ENCODE measurements around the gene TANGO6.

TANGO6 gene

DNA sequence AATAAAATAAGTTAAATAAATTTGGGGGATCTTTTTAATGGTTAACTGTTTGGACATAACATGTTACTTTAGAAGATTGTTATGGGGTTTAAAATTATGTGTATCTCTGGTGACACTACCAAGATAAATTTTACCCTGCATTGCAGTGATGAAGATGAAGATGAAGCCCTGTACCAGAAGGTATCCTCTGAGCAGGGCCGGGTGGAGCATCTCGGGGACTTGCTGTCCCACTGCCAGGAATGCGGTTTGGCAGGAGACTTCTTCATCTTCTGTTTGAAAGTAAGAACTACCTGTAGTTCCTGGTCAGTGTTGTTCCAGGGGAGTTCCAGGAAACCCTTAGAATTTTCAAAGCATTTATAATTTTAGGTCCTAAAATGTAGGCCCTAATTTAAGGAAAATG lies 64.0 kb downstream of the TANGO6 start:
- H3K4me3 ChIP-seq (ENCODE audit: low read depth, low read length): no peak overlapping the region

DNA sequence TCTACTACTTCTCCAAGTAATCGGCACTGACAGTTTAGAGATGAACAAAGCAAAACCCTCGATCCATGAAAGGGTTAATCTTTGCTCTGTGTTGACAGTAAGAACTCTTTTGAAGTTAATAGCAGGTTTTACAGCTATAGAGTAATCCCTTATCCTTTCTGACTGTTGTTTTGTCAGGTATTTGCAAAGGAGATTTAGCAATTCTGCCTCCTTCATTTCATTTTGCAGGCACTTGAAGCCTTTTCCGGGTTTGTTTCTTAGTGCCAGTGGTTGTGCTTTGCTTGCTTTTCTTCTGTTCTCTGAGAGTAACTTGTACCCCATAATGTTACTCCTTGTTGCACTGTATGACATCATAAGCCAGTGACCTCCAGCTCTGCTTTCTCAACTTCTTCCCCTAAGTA lies 64.5 kb downstream of the TANGO6 start:
- no peak overlapping the region for H3K4me3 ChIP-seq (ENCODE audit: low read depth, low read length)

DNA sequence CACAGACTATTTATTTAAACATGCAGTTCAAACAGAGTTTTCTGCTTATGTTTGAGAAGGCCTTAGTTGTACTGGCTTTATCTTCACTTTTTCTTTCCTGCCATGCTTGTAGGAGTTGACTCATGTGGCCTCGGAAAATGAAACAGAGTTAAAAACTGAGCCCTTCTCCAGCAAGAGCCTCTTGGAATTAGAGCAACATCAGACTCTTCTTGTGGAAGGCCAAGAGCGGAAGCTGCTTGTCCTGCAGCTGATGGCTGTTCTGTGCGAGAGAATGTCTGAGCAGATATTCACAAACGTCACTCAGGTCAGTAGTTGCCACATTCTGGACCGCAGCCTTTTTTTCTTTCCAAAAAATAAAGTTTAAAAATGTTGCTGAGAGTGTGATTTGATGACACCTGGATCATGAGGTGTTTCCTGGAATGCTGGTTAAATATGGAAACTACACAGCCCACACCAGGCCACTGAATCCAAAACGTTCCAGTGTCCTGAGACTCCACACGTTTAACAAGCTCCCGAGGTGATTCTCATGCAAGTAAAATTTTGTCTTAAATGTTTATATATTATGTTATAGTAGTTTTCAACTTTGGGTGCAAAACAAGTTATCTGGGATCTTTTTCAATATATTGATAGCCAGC lies 65.9 kb downstream of the TANGO6 start:
- H3K4me3 ChIP-seq (ENCODE audit: low read depth, low read length): no peak overlapping the region

DNA sequence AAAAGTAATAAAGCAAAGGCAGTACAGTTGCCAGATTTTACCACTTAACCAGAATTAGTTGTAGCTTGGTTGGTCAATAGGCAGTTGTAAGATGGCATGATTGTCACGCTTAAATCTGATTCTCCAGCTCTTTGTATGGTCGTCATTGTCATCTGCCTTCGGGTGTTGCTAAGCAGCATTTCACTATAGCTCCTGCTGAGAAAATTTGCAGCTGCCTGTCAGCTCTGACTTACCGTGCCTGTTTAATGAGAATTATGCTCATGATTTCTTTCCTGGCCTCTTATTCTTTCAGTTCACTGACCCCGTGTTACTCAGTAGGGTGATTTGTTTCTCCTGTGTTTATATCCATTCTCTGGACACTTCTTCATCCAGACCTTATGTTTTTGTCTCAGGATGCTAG lies 66.7 kb downstream of the TANGO6 start:
- H3K4me3 ChIP-seq (ENCODE audit: low read depth, low read length): no peak overlapping the region

DNA sequence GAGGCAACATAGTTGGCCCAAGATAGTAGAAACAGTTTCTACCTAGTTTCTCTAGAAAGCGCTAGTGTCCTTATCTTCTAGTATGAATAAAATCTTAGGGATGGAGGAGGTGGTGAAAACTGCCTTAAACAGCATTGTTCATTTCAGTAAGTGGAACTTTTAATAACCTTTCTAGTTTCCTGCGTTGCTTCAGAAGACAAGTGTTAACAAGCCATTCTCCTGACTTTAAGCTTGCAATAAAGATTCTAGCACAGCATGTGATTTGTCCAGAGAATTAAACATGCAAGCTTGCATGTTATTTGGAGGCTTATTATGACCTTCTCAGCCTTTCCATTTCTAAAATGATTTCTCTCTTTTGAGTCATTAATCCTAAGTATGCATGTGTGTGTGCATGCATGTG lies 72.3 kb downstream of the TANGO6 start:
- H3K4me3 ChIP-seq (ENCODE audit: low read depth, low read length): no peak overlapping the region

DNA sequence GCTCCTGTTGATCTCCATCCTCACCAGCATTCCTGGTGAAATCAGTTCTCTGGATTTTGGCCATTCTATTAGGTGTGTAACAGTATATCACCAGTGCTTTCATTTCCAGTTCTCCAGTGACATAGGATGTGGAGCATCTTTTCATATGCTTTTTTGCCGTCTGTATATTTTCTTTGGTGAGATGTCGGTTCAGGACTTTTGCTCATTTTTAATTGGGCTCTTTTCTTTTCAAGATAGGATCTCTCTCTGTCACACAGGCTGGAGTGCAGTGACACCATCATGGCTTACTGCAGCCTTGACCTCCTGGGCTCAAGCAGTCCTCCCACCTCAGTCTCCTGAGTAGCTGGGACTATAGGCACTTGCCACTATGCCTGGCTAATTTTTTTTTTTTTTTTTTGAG lies 74.2 kb downstream of the TANGO6 start:
- no peak overlapping the region for H3K4me3 ChIP-seq (ENCODE audit: low read depth, low read length)

DNA sequence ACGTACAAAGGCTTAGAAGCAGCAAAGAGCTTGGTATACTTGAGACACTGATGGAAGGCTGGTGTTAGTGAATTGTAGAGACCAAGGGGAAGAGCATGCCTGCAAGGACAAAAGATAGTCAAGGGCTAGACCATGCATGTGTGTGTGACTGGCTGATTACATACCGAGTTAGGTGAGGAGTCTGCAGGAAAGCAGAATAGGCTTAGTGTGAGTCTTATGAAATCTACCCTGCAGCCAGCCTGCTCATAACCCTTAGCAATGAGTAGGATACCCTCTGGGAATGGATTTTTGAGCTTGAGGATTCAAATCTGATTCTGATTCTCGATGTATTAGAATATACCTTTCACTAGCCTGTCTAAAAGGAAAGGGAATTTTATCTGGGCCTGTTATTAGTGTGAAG lies 77.0 kb downstream of the TANGO6 start:
- H3K4me3 ChIP-seq (ENCODE audit: low read depth, low read length): no peak overlapping the region

DNA sequence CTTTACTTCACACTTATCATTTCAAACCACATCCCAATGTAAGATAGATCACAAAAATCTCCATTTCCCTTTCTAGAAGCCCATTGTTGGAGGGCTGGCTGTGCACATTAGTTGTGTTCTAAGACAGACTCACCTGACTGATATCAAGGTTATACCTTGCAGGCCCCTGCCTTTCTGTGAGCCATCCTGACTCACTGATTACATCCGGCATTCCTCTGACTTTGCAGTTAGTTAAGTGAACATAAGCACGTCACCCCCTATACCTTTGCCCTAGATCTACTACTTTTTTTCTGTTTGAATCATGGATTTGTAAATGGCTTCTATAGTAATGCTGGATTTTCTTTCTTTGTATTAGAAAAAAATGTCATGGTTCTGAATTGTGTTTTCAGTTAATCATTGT lies 78.3 kb downstream of the TANGO6 start:
- no peak overlapping the region for H3K4me3 ChIP-seq (ENCODE audit: low read depth, low read length)

DNA sequence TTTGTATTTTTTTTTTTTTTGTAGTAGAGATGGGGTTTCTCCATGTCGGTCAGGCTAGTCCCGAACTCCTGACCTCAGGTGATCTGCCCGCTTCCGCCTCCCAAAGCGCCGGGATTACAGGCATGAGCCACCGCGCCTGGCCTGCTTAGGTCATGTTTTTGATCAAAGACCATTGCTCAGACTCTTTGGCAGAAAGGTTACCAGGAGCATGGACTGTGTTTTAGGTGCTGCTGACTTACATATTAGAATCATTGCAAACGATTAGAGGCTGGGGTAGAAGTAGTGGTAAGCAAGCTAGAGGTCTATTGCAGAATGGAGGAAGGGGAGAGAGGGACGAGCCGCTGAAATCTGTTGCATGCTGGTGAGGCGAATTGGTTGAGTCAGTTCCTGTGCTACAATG lies 79.8 kb downstream of the TANGO6 start:
- H3K4me3 ChIP-seq (ENCODE audit: low read depth, low read length): no peak overlapping the region

DNA sequence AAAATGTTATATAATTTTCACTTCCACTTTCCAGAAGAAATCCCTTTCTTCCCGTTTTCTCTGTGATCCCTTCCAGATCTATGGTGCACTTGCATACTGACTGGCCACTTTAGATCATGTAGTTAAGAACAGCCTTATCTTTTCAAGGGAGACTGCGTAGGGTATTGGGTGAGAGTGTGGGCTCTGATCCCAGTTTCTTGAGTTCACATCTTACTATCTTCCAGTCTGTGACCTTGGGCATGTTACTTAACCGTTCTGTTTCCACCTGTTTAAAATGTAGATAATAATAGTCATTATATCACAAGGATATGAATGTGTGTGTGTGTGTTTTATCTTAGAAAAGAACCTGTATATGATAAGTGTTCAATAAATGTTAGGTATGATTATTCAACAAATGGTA lies 83.7 kb downstream of the TANGO6 start:
- no peak overlapping the region for H3K4me3 ChIP-seq (ENCODE audit: low read depth, low read length)

DNA sequence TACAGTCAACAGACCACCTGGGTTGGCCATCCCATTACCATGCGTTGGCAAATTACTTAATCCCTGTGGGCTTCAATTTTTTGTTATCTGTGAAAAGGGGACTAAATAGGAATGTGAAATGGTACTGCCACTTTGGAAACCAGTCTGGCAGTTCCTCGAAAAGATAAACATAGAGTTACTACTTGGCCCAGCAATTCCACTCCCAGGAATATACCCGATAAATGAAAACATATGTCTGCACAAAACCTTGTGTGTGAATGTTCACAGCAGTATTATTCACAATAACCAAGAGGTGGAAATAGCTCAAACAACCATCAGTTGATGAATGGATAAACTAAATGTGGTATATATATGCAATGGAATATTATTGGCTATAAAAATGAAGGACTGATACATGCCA lies 87.9 kb downstream of the TANGO6 start:
- H3K4me3 ChIP-seq (ENCODE audit: low read depth, low read length): no peak overlapping the region

DNA sequence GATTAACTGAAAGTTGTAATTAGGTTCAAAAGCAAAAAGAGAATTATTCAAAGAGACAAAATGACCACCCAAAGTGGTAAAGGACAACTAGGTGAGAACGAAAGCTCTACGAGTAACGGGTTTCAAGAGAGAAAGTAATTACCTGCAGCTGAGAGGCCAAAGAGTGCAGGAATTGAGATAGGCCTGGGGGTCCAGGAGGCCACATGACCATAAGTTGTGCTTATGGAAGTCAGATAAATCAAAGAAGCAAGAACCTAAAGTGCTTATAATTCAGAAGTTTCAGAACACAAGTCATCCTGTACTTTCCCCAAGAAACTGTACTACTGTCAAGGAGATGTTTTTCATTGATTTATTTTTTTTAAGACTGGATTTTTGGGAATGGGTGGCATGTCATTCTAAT lies 91.1 kb downstream of the TANGO6 start:
- no peak overlapping the region for H3K4me3 ChIP-seq (ENCODE audit: low read depth, low read length)

DNA sequence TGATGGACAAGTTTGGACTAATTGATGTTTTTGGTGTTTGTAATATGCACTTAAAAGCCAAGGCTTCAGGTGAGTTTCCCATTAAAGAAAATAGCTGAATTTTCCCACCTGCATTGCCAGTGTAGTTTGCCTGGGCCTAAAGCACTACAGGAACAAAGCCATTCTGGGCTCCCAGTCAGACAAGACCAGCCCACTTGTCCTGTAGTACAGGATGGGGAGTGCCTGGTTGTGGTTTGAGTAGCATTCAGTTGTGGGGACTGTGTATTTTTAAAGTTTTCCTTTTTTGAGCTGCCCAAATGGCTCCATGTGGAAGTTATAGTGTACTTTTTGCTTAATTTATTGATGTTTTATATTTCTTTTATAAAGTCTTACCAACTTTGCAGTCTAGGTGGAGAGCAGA lies 91.7 kb downstream of the TANGO6 start:
- no peak overlapping the region for H3K4me3 ChIP-seq (ENCODE audit: low read depth, low read length)

DNA sequence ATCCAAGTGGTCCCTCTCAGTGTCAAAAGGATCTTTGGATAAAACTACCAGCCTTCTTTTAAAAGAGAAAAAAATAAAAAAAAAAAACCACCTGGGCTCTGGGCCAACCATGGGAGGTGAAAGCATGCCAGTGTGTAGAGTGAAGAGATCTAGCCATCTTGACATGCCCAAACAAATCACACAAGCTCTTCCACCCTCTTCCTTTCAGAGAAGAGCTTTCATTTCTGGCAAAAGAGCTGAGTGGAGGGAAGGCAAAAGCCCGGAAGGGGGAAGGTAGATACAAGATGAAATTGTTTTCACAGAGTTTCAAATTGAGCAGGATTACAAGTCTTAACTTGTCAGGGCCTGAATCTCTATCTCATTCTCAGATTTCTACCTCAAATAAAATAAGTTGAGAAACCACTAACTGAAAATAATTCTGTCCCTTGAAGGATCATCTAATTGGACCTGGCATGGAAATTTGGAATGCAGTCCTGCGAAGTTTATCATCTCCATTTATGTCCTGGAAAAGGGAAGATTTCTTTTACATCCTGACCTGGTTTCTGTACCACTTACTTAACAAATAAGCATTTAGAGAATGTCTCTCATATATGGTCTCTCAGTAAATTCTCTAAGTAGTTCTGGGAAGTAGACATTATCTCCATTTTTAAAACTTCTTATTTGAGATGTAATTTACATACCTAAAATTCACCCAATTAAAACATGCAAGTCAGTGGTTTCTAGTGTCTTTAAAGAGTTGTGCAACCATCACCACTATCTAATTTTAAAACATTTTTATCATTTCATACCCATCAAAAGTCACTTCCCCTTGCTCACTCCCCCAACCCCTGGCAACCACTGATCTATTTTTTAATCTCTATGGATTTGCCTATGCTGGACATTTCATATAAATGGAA lies 93.7 kb downstream of the TANGO6 start:
- H3K4me3 ChIP-seq (ENCODE audit: low read depth, low read length): no peak overlapping the region

DNA sequence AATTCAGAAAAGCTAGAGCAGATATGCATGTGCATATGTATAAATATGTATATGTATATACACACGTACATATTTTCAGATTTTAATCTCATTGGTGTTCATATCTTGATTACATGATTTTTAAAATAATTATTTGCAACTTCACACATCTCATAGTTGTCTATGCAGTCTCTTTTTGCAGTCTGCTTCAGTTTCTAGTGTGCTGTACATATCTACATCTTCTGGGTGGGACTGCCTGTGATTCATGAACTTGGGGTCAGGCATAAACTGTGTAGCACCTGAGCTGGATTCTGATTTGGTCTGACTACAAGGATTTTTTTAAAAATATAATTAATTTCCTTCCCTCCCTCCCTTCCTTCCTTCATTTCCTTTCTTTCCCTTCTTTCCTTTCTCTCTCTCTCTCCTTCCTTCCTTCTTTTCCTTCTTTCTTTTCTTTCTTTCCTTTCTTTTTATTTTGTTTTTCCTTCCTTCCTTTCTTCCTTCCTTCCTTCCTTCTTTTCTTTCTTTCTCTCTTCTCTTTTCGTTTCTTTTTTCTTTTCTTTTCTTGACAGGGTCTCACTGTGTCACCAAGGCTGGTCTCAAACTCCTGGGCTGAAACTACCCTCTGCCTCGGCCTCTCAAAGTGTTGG lies 96.5 kb downstream of the TANGO6 start:
- no peak overlapping the region for H3K4me3 ChIP-seq (ENCODE audit: low read depth, low read length)

DNA sequence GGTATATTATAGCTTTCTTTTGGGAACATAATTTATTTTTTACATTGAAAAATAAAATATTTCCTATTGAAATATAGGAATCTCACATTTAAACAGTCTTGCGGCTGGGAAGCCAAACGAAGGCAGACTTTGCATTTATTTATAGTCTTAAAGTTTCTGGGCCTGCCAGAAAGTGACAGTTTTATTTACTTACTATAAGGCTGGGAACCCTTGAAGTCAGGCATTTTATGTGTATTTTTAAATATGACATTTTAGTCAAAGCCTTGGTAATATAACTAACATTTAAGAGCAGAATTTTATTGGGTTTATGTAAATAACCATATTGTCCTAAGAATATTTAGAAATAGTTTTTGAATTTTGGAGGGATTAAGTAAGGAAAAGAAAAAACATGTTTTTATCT lies 97.5 kb downstream of the TANGO6 start:
- H3K4me3 ChIP-seq (ENCODE audit: low read depth, low read length): no peak overlapping the region

DNA sequence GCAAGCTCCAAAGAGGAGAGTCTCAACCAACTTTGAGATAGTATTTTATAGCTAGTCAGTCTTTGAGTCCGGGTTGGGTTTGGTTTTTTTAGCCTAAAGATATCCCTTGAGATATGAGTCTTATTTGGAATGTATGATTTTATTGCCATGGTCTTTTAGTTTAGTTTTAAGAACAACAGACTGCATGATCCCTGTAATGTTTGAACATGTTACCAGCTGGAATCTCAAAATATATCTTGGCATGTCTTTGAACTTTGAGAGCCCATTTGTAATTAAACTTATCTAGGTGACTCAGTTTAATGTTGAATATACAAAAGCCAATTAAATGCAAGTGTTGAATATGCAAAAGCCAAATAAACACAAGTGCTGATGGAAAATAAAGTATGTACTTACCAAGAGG lies 100.6 kb downstream of the TANGO6 start:
- no peak overlapping the region for H3K4me3 ChIP-seq (ENCODE audit: low read depth, low read length)

DNA sequence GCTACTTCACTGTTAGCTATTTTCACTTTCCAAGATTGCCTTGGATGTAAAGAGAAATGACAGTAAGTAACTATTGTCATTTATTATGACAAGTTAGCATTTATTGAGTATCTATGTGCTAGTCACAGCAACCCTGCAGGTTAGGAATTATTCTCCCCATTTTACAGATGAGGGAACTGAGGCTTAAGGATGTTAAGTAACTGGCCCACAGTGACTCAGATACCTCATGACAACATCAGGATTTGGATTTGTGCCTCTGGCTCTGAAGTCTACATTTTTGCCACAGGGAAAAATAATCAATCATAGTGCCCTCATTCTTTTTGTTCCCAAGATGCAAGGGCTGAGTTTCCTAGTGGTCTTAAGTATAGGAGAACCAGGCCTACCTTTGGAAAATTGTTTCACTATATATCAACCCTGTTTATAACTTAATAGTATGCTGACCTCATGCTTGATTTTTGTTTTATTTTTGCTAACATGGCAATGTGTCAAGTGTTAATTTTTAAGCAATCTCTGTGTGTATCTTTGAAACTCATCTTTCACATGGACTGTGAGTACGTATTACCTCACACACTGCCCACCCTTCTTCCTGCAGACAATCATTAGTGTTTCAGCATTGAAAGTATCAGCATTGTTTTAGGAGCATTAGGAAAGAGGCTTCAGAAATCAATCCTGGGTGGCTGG lies 105.0 kb downstream of the TANGO6 start:
- no peak overlapping the region for H3K4me3 ChIP-seq (ENCODE audit: low read depth, low read length)

DNA sequence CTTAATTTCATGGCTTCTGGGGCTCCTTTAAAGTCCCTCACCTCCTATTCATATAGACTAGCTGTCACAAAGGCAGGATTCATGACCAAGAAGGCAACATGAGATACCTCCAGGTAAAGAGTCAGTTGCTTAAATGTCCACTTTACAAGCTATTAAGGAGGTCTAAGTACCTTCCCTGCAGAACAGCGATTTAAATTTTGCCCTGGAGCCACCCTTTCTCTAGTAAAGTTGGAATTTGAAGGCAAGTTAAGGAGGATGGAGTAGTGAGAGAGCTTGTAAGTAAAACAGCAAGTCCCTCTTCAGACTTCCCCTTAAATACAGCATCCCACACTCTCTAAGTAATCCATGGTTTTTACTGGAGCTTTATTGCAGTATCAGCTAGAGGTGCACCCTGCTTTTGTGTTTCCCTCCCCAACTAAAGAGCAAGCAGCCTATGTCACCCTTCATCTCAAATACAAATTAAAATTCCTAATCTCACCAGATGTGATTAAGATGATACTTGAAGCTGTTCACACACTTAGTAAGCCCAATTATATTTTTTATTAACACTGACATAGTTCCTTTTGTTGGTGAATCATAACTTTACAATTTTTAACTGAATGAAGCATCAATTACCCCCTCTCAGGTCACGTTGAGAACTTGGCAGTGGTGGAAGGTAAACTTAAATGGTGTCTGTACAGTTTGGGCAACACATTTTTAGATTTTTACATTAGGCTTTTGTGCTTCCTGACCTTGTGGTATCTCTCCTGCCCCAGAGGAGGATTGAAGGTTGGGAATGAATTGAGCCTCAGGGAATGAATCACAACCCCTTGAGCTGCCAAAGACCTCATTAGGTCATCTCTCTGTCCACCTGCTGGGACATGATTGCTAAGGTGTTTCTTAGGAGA lies 108.9 kb downstream of the TANGO6 start:
- H3K4me3 ChIP-seq (ENCODE audit: low read depth, low read length): no peak overlapping the region

DNA sequence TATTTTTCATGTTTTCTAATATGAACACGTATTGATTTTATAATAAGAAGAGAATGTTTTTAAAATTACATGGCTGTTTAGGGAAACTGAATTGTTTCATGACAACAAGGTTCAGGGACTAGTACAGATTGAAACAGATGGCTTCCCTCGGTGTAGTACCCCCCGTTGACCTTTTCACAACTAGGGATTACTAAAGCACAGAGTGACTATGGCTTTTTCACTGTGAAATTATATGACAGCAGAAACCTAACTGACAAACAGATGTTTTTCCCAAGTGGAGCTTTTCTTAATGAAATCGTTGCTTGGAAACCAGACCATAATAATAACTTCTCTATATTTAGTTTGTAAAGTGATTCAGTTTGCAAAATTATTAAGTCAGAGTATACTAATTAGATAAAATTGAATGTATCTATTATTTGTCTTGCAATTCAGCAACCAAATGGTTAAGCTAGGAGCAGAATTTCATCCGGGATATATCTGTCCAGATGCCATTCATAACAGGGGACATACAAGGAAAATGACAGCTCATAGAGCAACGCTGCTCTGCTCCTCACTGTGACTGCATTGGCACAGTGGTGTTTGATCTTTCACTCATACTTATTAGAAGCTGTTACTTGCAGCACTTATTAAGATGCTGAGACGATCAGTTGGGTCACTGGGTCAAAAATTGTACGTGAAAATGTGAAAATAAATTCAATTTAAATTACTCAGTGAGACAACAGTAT lies 111.7 kb downstream of the TANGO6 start:
- no peak overlapping the region for H3K4me3 ChIP-seq (ENCODE audit: low read depth, low read length)
